Muscle of back (tissue), 11 donors: ENCODE measurements around the gene FBXL7. TPM values are rescaled to one million over a fixed set of nuclear protein-coding genes. Genes with fewer than 3 reads are reported as not detected.

Experiments
- DNase-seq, 3 donors: peaks; one replicate each; pipeline versions ENCODE4 v3.0.0 to v3.0.0-alpha.2; 2013
- polyA plus RNA-seq, 10 donors: library from polyadenylated mRNA; unstranded; fragments of 120-200 nt; gene quantifications; one replicate each; pipeline ENCODE4 v1.2.1, GENCODE V29; 2013; ENCODE audit not compliant: insufficient read length in 10 of 10

The FBXL7 gene
- polyA plus RNA-seq, 10 donors = 20.2 to 28.4 (median 23.1) TPM

GRCh38 chr5:15535938-15536337, 36.0 kb downstream of the FBXL7 start:
- no peak for DNase-seq

GRCh38 chr5:15538516-15538915, 38.5 kb downstream of the FBXL7 start:
- peak in 1 of 3 donors; percentile 48 for DNase-seq

GRCh38 chr5:15539951-15540350, 40.0 kb downstream of the FBXL7 start:
- DNase-seq = no peak

- no peak for DNase-seq
Observed at GRCh38 chr5:15544039-15544438, 44.1 kb downstream of the FBXL7 start.

GRCh38 chr5:15545082-15545481, 45.1 kb downstream of the FBXL7 start:
- no peak for DNase-seq

GRCh38 chr5:15547261-15547839, 47.4 kb downstream of the FBXL7 start:
- no peak for DNase-seq

- DNase-seq = peak in 1 of 3 donors; percentile 77
Observed at GRCh38 chr5:15549961-15550360, 50.0 kb downstream of the FBXL7 start.

GRCh38 chr5:15550502-15551112, 50.6 kb downstream of the FBXL7 start:
- DNase-seq = peak in 1 of 3 donors; percentile 83

GRCh38 chr5:15551113-15551504, 51.1 kb downstream of the FBXL7 start:
- DNase-seq = no peak

GRCh38 chr5:15554542-15554941, 54.6 kb downstream of the FBXL7 start:
- DNase-seq = no peak

GRCh38 chr5:15555176-15555575, 55.2 kb downstream of the FBXL7 start:
- peak in 2 of 3 donors; percentile 41 to 52 for DNase-seq

GRCh38 chr5:15558240-15558639, 58.3 kb downstream of the FBXL7 start:
- no peak for DNase-seq

GRCh38 chr5:15558681-15559080, 58.7 kb downstream of the FBXL7 start:
- DNase-seq = no peak

GRCh38 chr5:15560421-15560820, 60.4 kb downstream of the FBXL7 start:
- DNase-seq = no peak

GRCh38 chr5:15564523-15564922, 64.5 kb downstream of the FBXL7 start:
- peak in 2 of 3 donors; percentile 63 to 81 for DNase-seq

GRCh38 chr5:15564957-15565356, 65.0 kb downstream of the FBXL7 start:
- DNase-seq = peak in 1 of 3 donors; percentile 53

- no peak for DNase-seq
Observed at GRCh38 chr5:15566306-15566705, 66.3 kb downstream of the FBXL7 start.

GRCh38 chr5:15566789-15567188, 66.8 kb downstream of the FBXL7 start:
- no peak for DNase-seq

GRCh38 chr5:15570491-15570890, 70.5 kb downstream of the FBXL7 start:
- no peak for DNase-seq

- DNase-seq = no peak
Observed at GRCh38 chr5:15571081-15571480, 71.1 kb downstream of the FBXL7 start.

GRCh38 chr5:15571618-15572017, 71.6 kb downstream of the FBXL7 start:
- no peak for DNase-seq

- peak in 1 of 3 donors; percentile 27 for DNase-seq
Observed at GRCh38 chr5:15573590-15573989, 73.6 kb downstream of the FBXL7 start.

GRCh38 chr5:15574128-15574527, 74.1 kb downstream of the FBXL7 start:
- no peak for DNase-seq

- DNase-seq = peak in 1 of 3 donors; percentile 45
Observed at GRCh38 chr5:15574806-15575325, 74.9 kb downstream of the FBXL7 start.
